ENCODE measurements around the gene NFKBIE. TPM values are rescaled to one million over a fixed set of nuclear protein-coding genes. Genes with fewer than 3 reads are reported as not detected.

The NFKBIE gene
- total RNA-seq, 6 experiments from 2014 or later, result 4.2 to 6.7 (median 5.8) TPM

GRCh38 chr6:44286285-44286565 lies 20.9 kb upstream of the NFKBIE start:
- no peaks in the 10 kb centered on the region for H3K9me3 Mint-ChIP-seq

GRCh38 chr6:44285552-44286284 lies 20.4 kb upstream of the NFKBIE start:
- peaks cover 51% of the 10 kb centered on the region for H3K27me3 Mint-ChIP-seq (ENCODE audit: insufficient read depth)
- TF ChIP-seq CTCF (IDR thresholded peaks at IDR 0.05), result no peak
- DNase-seq, result no peak
- no peaks in the 10 kb centered on the region for H3K4me1 Mint-ChIP-seq (ENCODE audit: low read depth)
- no peaks in the 10 kb centered on the region for H3K9me3 Mint-ChIP-seq
- no peak overlapping the region for H3K4me3 Mint-ChIP-seq
- H3K27ac Mint-ChIP-seq, result no peak overlapping the region
- H3K36me3 Mint-ChIP-seq (ENCODE audit: low read depth), result no peaks in the 10 kb centered on the region

More at GRCh38 chr6:44286285-44286565, 20.9 kb upstream of the NFKBIE start:
- Mint-ChIP-seq H3K36me3 (ENCODE audit: low read depth) (no peaks in the 10 kb centered on the region), H3K27me3 (ENCODE audit: insufficient read depth) (peaks cover 54% of the 10 kb centered on the region), H3K4me3 (no peak overlapping the region), H3K27ac (no peak overlapping the region), H3K4me1 (ENCODE audit: low read depth) (no peaks in the 10 kb centered on the region)
- no peak for TF ChIP-seq CTCF (IDR thresholded peaks at IDR 0.05)
- no peak for DNase-seq

- H3K36me3 Mint-ChIP-seq (ENCODE audit: low read depth), result no peaks in the 10 kb centered on the region
- no peaks in the 10 kb centered on the region for H3K9me3 Mint-ChIP-seq
- TF ChIP-seq CTCF (IDR thresholded peaks at IDR 0.05), result no peak
- no peak for DNase-seq
- H3K27me3 Mint-ChIP-seq (ENCODE audit: insufficient read depth), result peaks cover 47% of the 10 kb centered on the region
- H3K4me3 Mint-ChIP-seq, result no peak overlapping the region
- no peaks in the 10 kb centered on the region for H3K4me1 Mint-ChIP-seq (ENCODE audit: low read depth)
- no peak overlapping the region for H3K27ac Mint-ChIP-seq
Observed at GRCh38 chr6:44284867-44285266, 19.5 kb upstream of the NFKBIE start.

GRCh38 chr6:44284121-44284520 lies 18.8 kb upstream of the NFKBIE start:
- H3K27ac Mint-ChIP-seq, result no peak overlapping the region
- no peak for DNase-seq
- H3K9me3 Mint-ChIP-seq, result no peaks in the 10 kb centered on the region
- H3K4me3 Mint-ChIP-seq, result no peak overlapping the region
- TF ChIP-seq CTCF (IDR thresholded peaks at IDR 0.05), result no peak
- H3K36me3 Mint-ChIP-seq (ENCODE audit: low read depth), result no peaks in the 10 kb centered on the region
- H3K4me1 Mint-ChIP-seq (ENCODE audit: low read depth), result peaks cover 3% of the 10 kb centered on the region
- H3K27me3 Mint-ChIP-seq (ENCODE audit: insufficient read depth), result peaks cover 49% of the 10 kb centered on the region

- Mint-ChIP-seq H3K27me3 (ENCODE audit: insufficient read depth) (peaks cover 43% of the 10 kb centered on the region), H3K4me3 (no peak overlapping the region), H3K9me3 (no peaks in the 10 kb centered on the region), H3K4me1 (ENCODE audit: low read depth) (peaks cover 7% of the 10 kb centered on the region), H3K27ac (no peak overlapping the region), H3K36me3 (ENCODE audit: low read depth) (no peaks in the 10 kb centered on the region)
- no peak for TF ChIP-seq CTCF (IDR thresholded peaks at IDR 0.05)
- DNase-seq, result no peak
Observed at GRCh38 chr6:44278774-44279697, 13.7 kb upstream of the NFKBIE start.

Data from HFFc6 (cell line).